Karpas-422 (cell line): Measurements from ENCODE around the gene C11orf16. TPM values are rescaled to one million over a fixed set of nuclear protein-coding genes. Genes with fewer than 3 reads are reported as not detected.
"Not testable (repeated sequence)": the region's sequence is repeated elsewhere in the genome, so short reads cannot be mapped to it uniquely, and the experiment has no call there.

Experiments used
- DNase-seq: peaks from one replicate; pipeline ENCODE4 v3.0.0-alpha.2; 2015
- H2AFZ ChIP-seq: fragments of 200-600 bp; sonication (generic); 2 replicates; pipeline ENCODE4 v1.6.1; 2014; ENCODE audit warnings: antibody characterized with exemption, low read length, mixed read lengths
- H3K27ac ChIP-seq: fragments of 200-600 bp; sonication (generic); 2 replicates; pipeline ENCODE4 v1.5.1; 2014; ENCODE audit warnings: mild to moderate bottlenecking, low read length, moderate library complexity
- H3K27me3 ChIP-seq: fragments of 200-600 bp; sonication (generic); 2 replicates; pipeline ENCODE4 v1.6.1; 2014; ENCODE audit warnings: low read length, mixed read lengths
- H3K36me3 ChIP-seq: fragments of 200-600 bp; sonication (generic); 2 replicates; pipeline ENCODE4 v1.6.1; 2014; ENCODE audit warnings: low read length, mixed read lengths; ENCODE audit not compliant: insufficient read depth
- H3K4me1 ChIP-seq: fragments of 200-600 bp; sonication (generic); 2 replicates; pipeline ENCODE4 v1.6.1; 2014; ENCODE audit warnings: mild to moderate bottlenecking, low read length, mixed read lengths
- H3K4me2 ChIP-seq: fragments of 200-600 bp; sonication (generic); 2 replicates; pipeline ENCODE4 v1.6.1; 2014; ENCODE audit warnings: low read length, low read depth, mild to moderate bottlenecking; ENCODE audit not compliant: poor library complexity, severe bottlenecking
- H3K4me3 ChIP-seq: fragments of 200-600 bp; sonication (generic); 2 replicates; pipeline ENCODE4 v1.5.1; 2014; ENCODE audit warnings: mild to moderate bottlenecking, antibody characterized with exemption, low read length, mixed read lengths
- H3K79me2 ChIP-seq: fragments of 200-600 bp; sonication (generic); 2 replicates; pipeline ENCODE4 v1.6.1; 2014; ENCODE audit warnings: mild to moderate bottlenecking, low read length, mixed read lengths
- H3K9ac ChIP-seq: fragments of 200-600 bp; sonication (generic); 2 replicates; pipeline ENCODE4 v1.6.0; 2014; ENCODE audit warnings: low read length
- H3K9me2 ChIP-seq: fragments of 200-600 bp; sonication (generic), shearing (Covaris generic); replicated peaks from 2 replicates; pipeline ENCODE4 v1.6.0; 2014; ENCODE audit warnings: mild to moderate bottlenecking, low read length, moderate library complexity; ENCODE audit not compliant: insufficient read depth
- H3K9me3 ChIP-seq: fragments of 300-700, 200-600 bp; sonication (generic); 2 replicates; pipeline ENCODE4 v1.6.1; 2014; ENCODE audit warnings: low read length, mixed read lengths
- H4K20me1 ChIP-seq: fragments of 200-600 bp; sonication (generic); 2 replicates; pipeline ENCODE4 v1.6.1; 2014; ENCODE audit warnings: mild to moderate bottlenecking, antibody characterized with exemption, low read length, low read depth; ENCODE audit not compliant: insufficient read depth
- total RNA-seq: library from RNA; depleted of rRNA; stranded (reverse); fragments of >200 nt; shearing (Covaris generic); gene quantifications from 2 replicates; pipeline ENCODE4 v1.2.3, GENCODE V29; 2014; ENCODE audit warnings: low replicate concordance

C11orf16 gene
- total RNA-seq, 1 experiment from 2014 or later, result not detected

GRCh38 chr11:8905528-8906165 lies 27.1 kb downstream of the C11orf16 start:
- no peak overlapping the region for H3K27ac ChIP-seq
- H3K9me2 ChIP-seq, result no peaks in the 10 kb centered on the region
- H3K4me2 ChIP-seq, result no peak overlapping the region
- H3K9me3 ChIP-seq, result no peaks in the 10 kb centered on the region
- DNase-seq, result peak; percentile 36
- H2AFZ ChIP-seq, result no peak overlapping the region
- no peak overlapping the region for H3K9ac ChIP-seq
- peaks cover 12% of the 10 kb centered on the region for H3K4me1 ChIP-seq
- H3K4me3 ChIP-seq, result no peak overlapping the region
- H3K79me2 ChIP-seq, result no peaks in the 10 kb centered on the region
- no peaks in the 10 kb centered on the region for H3K27me3 ChIP-seq
- no peaks in the 10 kb centered on the region for H3K36me3 ChIP-seq
- no peaks in the 10 kb centered on the region for H4K20me1 ChIP-seq

DNA sequence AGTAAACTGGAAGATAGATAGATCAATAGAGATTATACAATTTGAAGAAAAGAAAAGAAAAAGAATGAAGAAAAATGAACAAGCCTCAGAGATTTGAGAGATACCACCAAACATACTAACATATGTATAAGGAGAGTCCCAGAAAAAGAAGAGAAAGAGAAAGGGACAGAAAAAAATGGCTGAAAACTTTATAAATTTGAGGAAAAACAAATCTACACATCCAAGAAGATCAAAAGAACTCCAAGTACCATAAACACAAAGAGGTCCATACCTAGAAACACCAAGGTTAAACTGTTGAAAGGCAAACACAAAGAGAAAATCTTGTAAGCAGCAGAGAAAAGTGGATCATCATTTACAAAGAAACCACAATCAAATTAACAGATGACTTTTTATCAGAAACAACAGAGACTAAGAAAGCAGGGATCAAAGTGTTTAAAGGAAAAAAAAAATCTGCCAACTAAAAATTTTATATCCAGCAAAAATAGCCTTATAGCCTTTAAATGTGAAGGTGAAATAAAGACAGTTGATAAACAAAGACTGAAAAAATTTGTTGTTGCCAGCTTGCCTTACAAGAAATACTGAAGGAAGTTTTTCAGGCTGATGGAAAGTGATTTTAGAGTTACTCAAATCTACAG lies 33.5 kb downstream of the C11orf16 start:
- no peak overlapping the region for H3K4me3 ChIP-seq
- peaks cover 11% of the 10 kb centered on the region for H3K9me3 ChIP-seq
- H3K4me1 ChIP-seq, result no peaks in the 10 kb centered on the region
- no peak overlapping the region for H3K9ac ChIP-seq
- no peak overlapping the region for H3K27ac ChIP-seq
- no peaks in the 10 kb centered on the region for H3K36me3 ChIP-seq
- H4K20me1 ChIP-seq, result no peaks in the 10 kb centered on the region
- H3K79me2 ChIP-seq, result no peaks in the 10 kb centered on the region
- peak; percentile 20 for DNase-seq
- no peaks in the 10 kb centered on the region for H3K9me2 ChIP-seq
- H3K27me3 ChIP-seq, result no peaks in the 10 kb centered on the region
- H2AFZ ChIP-seq, result no peak overlapping the region
- H3K4me2 ChIP-seq, result no peak overlapping the region

GRCh38 chr11:8891185-8891584 lies 41.6 kb downstream of the C11orf16 start:
- H3K79me2 ChIP-seq, H3K4me3 ChIP-seq, H3K27ac ChIP-seq, H2AFZ ChIP-seq, H3K27me3 ChIP-seq, DNase-seq, H3K9me3 ChIP-seq, H3K4me1 ChIP-seq, H3K9me2 ChIP-seq, H3K36me3 ChIP-seq, H3K4me2 ChIP-seq, H4K20me1 ChIP-seq, H3K9ac ChIP-seq: not testable (repeated sequence)

DNA sequence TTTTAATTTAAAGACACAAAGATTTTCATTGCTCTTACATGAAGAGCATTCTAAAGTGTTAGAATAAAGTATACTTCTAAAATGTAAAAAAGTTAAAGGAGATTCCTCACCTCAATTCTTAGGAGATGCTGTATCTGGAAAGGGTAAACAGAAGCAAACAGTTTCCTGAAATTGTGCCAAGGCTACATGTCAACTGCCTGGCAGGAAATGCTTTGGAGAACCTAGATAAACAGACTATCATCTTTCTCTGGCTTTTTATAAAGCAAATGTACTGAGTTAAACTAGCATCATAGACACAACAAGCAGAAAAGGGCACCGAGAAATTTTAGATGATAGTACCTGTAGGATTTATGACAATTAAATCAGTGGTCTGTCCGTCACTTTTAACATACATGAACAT lies 46.4 kb downstream of the C11orf16 start:
- Histone ChIP-seq H3K4me2 (no peak overlapping the region), H2AFZ (no peak overlapping the region), H3K4me3 (no peak overlapping the region), H4K20me1 (no peaks in the 10 kb centered on the region), H3K9me3 (no peaks in the 10 kb centered on the region), H3K36me3 (no peaks in the 10 kb centered on the region), H3K4me1 (no peaks in the 10 kb centered on the region), H3K27me3 (no peaks in the 10 kb centered on the region), H3K27ac (no peak overlapping the region), H3K9me2 (no peaks in the 10 kb centered on the region), H3K9ac (no peak overlapping the region), H3K79me2 (no peaks in the 10 kb centered on the region)
- no peak for DNase-seq

GRCh38 chr11:8881585-8881984 lies 51.2 kb downstream of the C11orf16 start:
- H2AFZ ChIP-seq, DNase-seq, H3K9me2 ChIP-seq, H4K20me1 ChIP-seq, H3K79me2 ChIP-seq, H3K9ac ChIP-seq, H3K27ac ChIP-seq, H3K36me3 ChIP-seq, H3K4me1 ChIP-seq, H3K9me3 ChIP-seq, H3K4me2 ChIP-seq, H3K4me3 ChIP-seq, H3K27me3 ChIP-seq: not testable (repeated sequence)

- Histone ChIP-seq H3K4me3 (no peak overlapping the region), H3K27me3 (no peaks in the 10 kb centered on the region), H3K27ac (no peak overlapping the region), H3K4me1 (no peaks in the 10 kb centered on the region), H3K9me2 (no peaks in the 10 kb centered on the region), H3K9ac (no peak overlapping the region), H3K79me2 (no peaks in the 10 kb centered on the region), H2AFZ (no peak overlapping the region), H3K4me2 (no peak overlapping the region), H3K9me3 (no peaks in the 10 kb centered on the region), H3K36me3 (no peaks in the 10 kb centered on the region), H4K20me1 (no peaks in the 10 kb centered on the region)
- no peak for DNase-seq
These were observed 54.0 kb downstream of the C11orf16 start for GRCh38 chr11:8878771-8879170.

- Histone ChIP-seq H3K79me2 (no peaks in the 10 kb centered on the region), H3K4me1 (no peaks in the 10 kb centered on the region), H3K4me2 (no peak overlapping the region), H3K27me3 (no peaks in the 10 kb centered on the region), H3K4me3 (no peak overlapping the region), H3K27ac (no peak overlapping the region), H2AFZ (no peak overlapping the region), H3K9me2 (no peaks in the 10 kb centered on the region), H4K20me1 (no peaks in the 10 kb centered on the region), H3K36me3 (no peaks in the 10 kb centered on the region), H3K9me3 (no peaks in the 10 kb centered on the region), H3K9ac (no peak overlapping the region)
- DNase-seq, result no peak
These were observed 58.9 kb downstream of the C11orf16 start for GRCh38 chr11:8873741-8874405.

DNA sequence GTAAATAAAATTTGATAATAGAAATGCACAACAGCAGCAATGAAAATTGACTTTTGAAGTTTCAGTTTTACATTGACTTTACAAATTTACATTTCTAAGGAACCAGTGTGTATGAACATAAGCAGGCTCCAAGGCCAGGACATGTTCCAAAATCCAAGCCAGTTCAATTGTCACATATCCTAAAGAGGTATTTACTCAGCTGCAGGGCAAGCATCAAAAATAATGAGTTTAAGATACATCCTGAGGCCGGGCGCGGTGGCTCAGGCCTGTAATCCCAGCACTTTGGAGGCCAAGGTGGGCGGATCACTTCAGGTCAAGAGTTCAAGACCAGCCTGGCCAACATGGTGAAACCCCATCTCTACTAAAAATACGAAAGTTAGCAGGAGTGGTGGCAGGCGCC lies 60.8 kb downstream of the C11orf16 start:
- H3K9me2 ChIP-seq, result no peaks in the 10 kb centered on the region
- no peaks in the 10 kb centered on the region for H3K27me3 ChIP-seq
- H3K27ac ChIP-seq, result no peak overlapping the region
- H3K4me1 ChIP-seq, result no peaks in the 10 kb centered on the region
- no peak overlapping the region for H3K4me3 ChIP-seq
- H3K36me3 ChIP-seq, result no peaks in the 10 kb centered on the region
- no peak overlapping the region for H2AFZ ChIP-seq
- H3K9me3 ChIP-seq, result no peaks in the 10 kb centered on the region
- DNase-seq, result no peak
- H3K9ac ChIP-seq, result no peak overlapping the region
- no peaks in the 10 kb centered on the region for H4K20me1 ChIP-seq
- no peaks in the 10 kb centered on the region for H3K79me2 ChIP-seq
- no peak overlapping the region for H3K4me2 ChIP-seq
